Dendritic cell treated with granulocyte-macrophage colony-stimulating factor and Interleukin-4, amounts not matched to agents 40 ng/mL and 50 ng/mL, for 4 days (primary cell): ENCODE results near the gene DAGLB.
"Not testable (repeated sequence)": the region's sequence is repeated elsewhere in the genome, so short reads cannot be mapped to it uniquely, and the experiment has no call there.

Source experiments
- H3K27ac Mint-ChIP-seq: one replicate; pipeline ENCODE4 v1.8.0; 2022; ENCODE audit warnings: mild to moderate bottlenecking, mixed read lengths
- H3K27me3 Mint-ChIP-seq: one replicate; pipeline ENCODE4 v1.8.0; 2022; ENCODE audit warnings: mild to moderate bottlenecking, mixed read lengths
- H3K36me3 Mint-ChIP-seq: one replicate; pipeline ENCODE4 v1.8.0; 2022; ENCODE audit warnings: low read depth, mixed read lengths
- H3K4me1 Mint-ChIP-seq: one replicate; pipeline ENCODE4 v1.8.0; 2022; ENCODE audit warnings: low read depth, mixed read lengths
- H3K4me3 Mint-ChIP-seq: one replicate; pipeline ENCODE4 v1.8.0; 2022; ENCODE audit warnings: mild to moderate bottlenecking, moderate library complexity, mixed read lengths
- H3K9me3 Mint-ChIP-seq: one replicate; pipeline ENCODE4 v1.8.0; 2022; ENCODE audit warnings: mixed read lengths
- intact Hi-C: fragments of 100-400 bp; cut with micrococcal nuclease; formaldehyde crosslinking; loops from one replicate; pipeline ENCODE4 v1.15.0; 2022

The DAGLB gene

GRCh38 chr7:6392712-6393666 is 54.8 kb downstream of the DAGLB start:
- H3K4me1 Mint-ChIP-seq: peaks cover 71% of the 10 kb centered on the region
- H3K36me3 Mint-ChIP-seq: peaks cover 88% of the 10 kb centered on the region
- no peaks in the 10 kb centered on the region for H3K9me3 Mint-ChIP-seq
- peak overlapping the region; percentile 53 for H3K4me3 Mint-ChIP-seq
- intact Hi-C loops: loop anchor here (5.0 kb wide), 1 partner anchor 44 kb away; no protein-coding TSS in a partner anchor
- H3K27me3 Mint-ChIP-seq: no peaks in the 10 kb centered on the region
- peak overlapping the region; percentile 85 for H3K27ac Mint-ChIP-seq

GRCh38 chr7:6389728-6390127 is 58.0 kb downstream of the DAGLB start:
- Mint-ChIP-seq H3K4me3 (no peak overlapping the region), H3K4me1 (peaks cover 69% of the 10 kb centered on the region), H3K9me3 (no peaks in the 10 kb centered on the region), H3K27ac (no peak overlapping the region), H3K36me3 (peaks cover 80% of the 10 kb centered on the region), H3K27me3 (no peaks in the 10 kb centered on the region)
- intact Hi-C loops: loop anchor here (5.0 kb wide), 1 partner anchor 48 kb away; no protein-coding TSS in a partner anchor

- Mint-ChIP-seq H3K4me3 (no peak overlapping the region), H3K36me3 (peaks cover 68% of the 10 kb centered on the region), H3K27ac (peak overlapping the region; percentile 34), H3K4me1 (peaks cover 61% of the 10 kb centered on the region), H3K27me3 (no peaks in the 10 kb centered on the region), H3K9me3 (no peaks in the 10 kb centered on the region)
- intact Hi-C loops: no loop called here
Measured at GRCh38 chr7:6387734-6388294, 59.9 kb downstream of the DAGLB start.

- Mint-ChIP-seq H3K27me3 (no peaks in the 10 kb centered on the region), H3K4me3 (no peak overlapping the region), H3K9me3 (no peaks in the 10 kb centered on the region), H3K36me3 (peaks cover 67% of the 10 kb centered on the region), H3K4me1 (peaks cover 66% of the 10 kb centered on the region), H3K27ac (peak overlapping the region; percentile 84)
- intact Hi-C loops: no loop called here
Measured at GRCh38 chr7:6386779-6387178, 61.0 kb downstream of the DAGLB start.

GRCh38 chr7:6385909-6386560 is 61.7 kb downstream of the DAGLB start:
- H3K4me1 Mint-ChIP-seq: peaks cover 66% of the 10 kb centered on the region
- intact Hi-C loops: no loop called here
- peak overlapping the region; percentile 84 for H3K27ac Mint-ChIP-seq
- H3K9me3 Mint-ChIP-seq: no peaks in the 10 kb centered on the region
- no peaks in the 10 kb centered on the region for H3K27me3 Mint-ChIP-seq
- peaks cover 67% of the 10 kb centered on the region for H3K36me3 Mint-ChIP-seq
- no peak overlapping the region for H3K4me3 Mint-ChIP-seq

- intact Hi-C loops: no loop called here
- H3K27ac Mint-ChIP-seq: peak overlapping the region; percentile 84
- peak overlapping the region; percentile 2 for H3K4me3 Mint-ChIP-seq
- H3K27me3 Mint-ChIP-seq: no peaks in the 10 kb centered on the region
- peaks cover 68% of the 10 kb centered on the region for H3K4me1 Mint-ChIP-seq
- peaks cover 67% of the 10 kb centered on the region for H3K36me3 Mint-ChIP-seq
- H3K9me3 Mint-ChIP-seq: no peaks in the 10 kb centered on the region
Measured at GRCh38 chr7:6385110-6385781, 62.5 kb downstream of the DAGLB start.

- Mint-ChIP-seq H3K4me1 (peaks cover 75% of the 10 kb centered on the region), H3K36me3 (peaks cover 67% of the 10 kb centered on the region), H3K9me3 (no peaks in the 10 kb centered on the region), H3K27ac (peak overlapping the region; percentile 84), H3K4me3 (peak overlapping the region; percentile 58), H3K27me3 (no peaks in the 10 kb centered on the region)
- intact Hi-C loops: no loop called here
Measured at GRCh38 chr7:6384327-6384726, 63.4 kb downstream of the DAGLB start.

GRCh38 chr7:6382817-6383216 is 64.9 kb downstream of the DAGLB start:
- intact Hi-C loops: no loop called here
- Mint-ChIP-seq H3K36me3 (peaks cover 65% of the 10 kb centered on the region), H3K27me3 (no peaks in the 10 kb centered on the region), H3K27ac (peak overlapping the region; percentile 93), H3K4me1 (peaks cover 76% of the 10 kb centered on the region), H3K4me3 (peak overlapping the region; percentile 63), H3K9me3 (no peaks in the 10 kb centered on the region)

GRCh38 chr7:6381846-6382245 is 65.9 kb downstream of the DAGLB start:
- Mint-ChIP-seq H3K4me1 (peaks cover 83% of the 10 kb centered on the region), H3K36me3 (peaks cover 60% of the 10 kb centered on the region), H3K4me3 (peak overlapping the region; percentile 63), H3K27ac (peak overlapping the region; percentile 93)
- intact Hi-C loops, H3K27me3 Mint-ChIP-seq, H3K9me3 Mint-ChIP-seq: not testable (repeated sequence)

- no peaks in the 10 kb centered on the region for H3K9me3 Mint-ChIP-seq
- peaks cover 75% of the 10 kb centered on the region for H3K4me1 Mint-ChIP-seq
- H3K36me3 Mint-ChIP-seq: peaks cover 61% of the 10 kb centered on the region
- peak overlapping the region; percentile 93 for H3K27ac Mint-ChIP-seq
- H3K4me3 Mint-ChIP-seq: peak overlapping the region; percentile 46
- intact Hi-C loops: no loop called here
- H3K27me3 Mint-ChIP-seq: no peaks in the 10 kb centered on the region
Measured at GRCh38 chr7:6380310-6381095, 67.3 kb downstream of the DAGLB start.

GRCh38 chr7:6379886-6380285 is 67.9 kb downstream of the DAGLB start:
- Mint-ChIP-seq H3K36me3 (peaks cover 67% of the 10 kb centered on the region), H3K27ac (peak overlapping the region; percentile 93), H3K9me3 (no peaks in the 10 kb centered on the region), H3K4me3 (peak overlapping the region; percentile 11), H3K4me1 (peaks cover 69% of the 10 kb centered on the region), H3K27me3 (no peaks in the 10 kb centered on the region)
- intact Hi-C loops: no loop called here

- Mint-ChIP-seq H3K36me3 (peaks cover 61% of the 10 kb centered on the region), H3K4me3 (peak overlapping the region; percentile 88), H3K4me1 (peaks cover 63% of the 10 kb centered on the region), H3K27ac (peak overlapping the region; percentile 68)
- intact Hi-C loops, H3K27me3 Mint-ChIP-seq, H3K9me3 Mint-ChIP-seq: not testable (repeated sequence)
Measured at GRCh38 chr7:6378556-6378955, 69.2 kb downstream of the DAGLB start.

GRCh38 chr7:6376820-6377219 is 70.9 kb downstream of the DAGLB start:
- Mint-ChIP-seq H3K4me3 (peak overlapping the region; percentile 88), H3K36me3 (peaks cover 51% of the 10 kb centered on the region), H3K9me3 (no peaks in the 10 kb centered on the region), H3K27me3 (no peaks in the 10 kb centered on the region), H3K4me1 (peaks cover 52% of the 10 kb centered on the region), H3K27ac (peak overlapping the region; percentile 98)
- intact Hi-C loops: no loop called here
